Testis (tissue), 2 donors: Measurements from ENCODE around the gene TEAD1.

Experiments
- CTCF ChIP-seq, 3 experiments: fragments of 450-650 bp in 2 of 3; fragments of 200-600 bp in 1 of 3; sonication (generic) in 1 of 3; IDR thresholded peaks; one replicate each; pipeline ENCODE4 v1.5.1; 2016 to 2019; ENCODE audit warnings: antibody characterized with exemption in 3 of 3, mild to moderate bottlenecking in 2 of 3, moderate library complexity in 1 of 3
- POLR2A ChIP-seq: fragments of 450-650 bp; IDR thresholded peaks from one replicate; pipeline ENCODE4 v1.6.1; 2017; ENCODE audit warnings: antibody characterized with exemption, mild to moderate bottlenecking, moderate library complexity

- no peak for TF ChIP-seq POLR2A
- no peak for TF ChIP-seq CTCF (IDR thresholded peaks at IDR 0.05)
These were observed 116.8 kb downstream of the TEAD1 start for GRCh38 chr11:12790861-12791616.
